GM18498 (cell line): Measurements from ENCODE around the gene PARD3B.

ENCODE experiments used
- ATAC-seq: cut with Tn5 transposase; IDR thresholded peaks from one replicate; pipeline ENCODE4 v1.9.1; 2021; ENCODE audit warnings: mild to moderate bottlenecking, moderate library complexity; ENCODE audit not compliant: unreplicated experiment

PARD3B gene

GRCh38 chr2:204693262-204693661, 148.0 kb downstream of the PARD3B start:
- no peak for ATAC-seq

- no peak for ATAC-seq
Observed at GRCh38 chr2:204695506-204695905, 150.2 kb downstream of the PARD3B start.

DNA sequence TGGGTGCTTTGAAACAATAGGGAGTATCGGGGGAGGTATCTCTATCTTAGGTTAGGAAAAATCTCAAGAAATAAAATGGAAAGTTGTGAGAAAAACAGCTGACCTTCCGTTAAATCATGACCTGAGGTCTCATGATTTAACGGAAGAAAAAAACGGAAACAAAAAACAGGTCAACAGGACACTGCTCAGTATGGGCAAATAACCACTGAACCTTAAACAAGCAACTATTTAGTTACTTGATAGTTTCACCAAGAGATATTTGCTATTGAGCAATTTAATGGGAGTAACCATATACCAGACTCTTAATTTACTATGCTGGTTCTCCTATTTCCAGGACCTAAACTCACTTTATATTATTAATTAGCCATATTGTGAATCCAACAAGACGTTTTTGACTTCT, 150.8 kb downstream of the PARD3B start:
- ATAC-seq, result no peak

- ATAC-seq, result no peak
Observed at GRCh38 chr2:204705243-204705932, 160.1 kb downstream of the PARD3B start.

DNA sequence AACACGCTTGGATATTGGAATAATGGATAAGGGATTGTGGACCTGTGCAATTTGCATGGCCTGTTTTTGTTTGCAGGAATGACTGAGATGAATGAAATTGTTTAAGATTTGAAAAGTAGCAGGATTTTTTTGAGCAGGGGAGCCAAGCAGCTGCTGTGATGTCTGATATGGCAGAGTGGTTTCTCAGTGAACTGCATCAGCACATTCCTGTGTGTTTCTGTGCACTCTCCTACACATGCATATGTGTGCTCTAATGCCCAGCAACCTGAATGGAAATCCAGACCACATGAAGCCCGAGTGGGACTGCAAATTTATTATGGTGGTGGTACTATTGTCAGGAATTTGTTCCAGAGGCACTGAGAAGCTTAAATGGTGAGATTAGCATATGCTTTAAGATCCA, 161.7 kb downstream of the PARD3B start:
- no peak for ATAC-seq

DNA sequence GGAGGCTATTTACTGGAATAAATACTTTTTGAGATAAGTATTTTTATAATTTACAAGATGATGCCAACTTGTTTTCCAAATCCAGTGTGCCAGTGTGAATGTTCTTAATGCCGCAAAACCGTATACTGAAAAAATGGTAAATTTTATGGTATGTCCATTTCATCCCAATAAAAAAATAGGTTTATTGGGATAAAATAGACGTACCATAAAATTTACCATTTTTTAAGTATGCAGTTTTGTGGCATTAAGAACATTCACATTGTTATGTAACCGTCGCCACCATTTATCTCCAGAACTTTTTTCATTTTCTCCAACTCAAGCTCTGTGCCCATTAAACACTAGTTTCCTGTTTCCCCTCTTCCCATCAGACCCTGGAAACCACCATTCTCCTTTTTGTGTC, 167.9 kb downstream of the PARD3B start:
- no peak for ATAC-seq

DNA sequence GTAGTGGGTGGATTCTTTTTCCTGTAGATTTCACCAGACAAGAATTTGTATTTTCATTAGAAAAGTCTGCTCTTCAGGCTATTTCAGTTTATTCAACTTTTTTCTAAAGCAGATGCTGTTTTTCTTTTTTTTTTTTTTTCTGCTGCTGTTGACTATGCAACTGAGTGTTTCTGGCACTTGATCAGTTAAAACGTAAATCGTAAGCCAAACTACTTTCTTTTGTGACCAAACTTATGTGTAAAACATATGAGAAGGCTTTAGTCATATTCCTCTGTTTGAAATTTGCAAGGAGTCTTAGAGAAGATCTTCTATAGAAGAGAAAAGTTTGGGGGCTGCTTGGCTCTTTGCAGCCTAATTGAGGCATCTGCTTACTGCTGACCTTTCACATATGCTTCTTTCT, 170.1 kb downstream of the PARD3B start:
- no peak for ATAC-seq

GRCh38 chr2:204717591-204717990, 172.3 kb downstream of the PARD3B start:
- ATAC-seq, result no peak

DNA sequence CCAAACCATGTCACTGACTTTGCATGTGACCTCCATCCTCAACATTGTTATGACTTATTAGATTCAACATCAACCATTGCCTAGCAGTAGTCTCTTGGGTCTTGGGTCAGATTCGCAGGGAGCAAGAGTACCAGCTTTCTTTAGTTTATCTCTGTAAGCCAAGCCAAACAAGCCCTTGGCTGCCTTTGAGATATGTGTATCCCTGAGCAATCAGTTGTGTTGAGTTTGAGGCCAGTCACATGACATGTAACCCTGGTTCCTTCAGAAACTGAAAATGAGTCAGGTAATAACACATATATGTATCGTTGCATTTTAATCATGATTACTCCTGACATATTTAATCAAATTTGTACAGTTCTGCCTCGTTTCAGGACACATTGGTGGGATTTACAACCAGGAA, 173.3 kb downstream of the PARD3B start:
- ATAC-seq, result no peak

GRCh38 chr2:204720874-204721273, 175.6 kb downstream of the PARD3B start:
- no peak for ATAC-seq

DNA sequence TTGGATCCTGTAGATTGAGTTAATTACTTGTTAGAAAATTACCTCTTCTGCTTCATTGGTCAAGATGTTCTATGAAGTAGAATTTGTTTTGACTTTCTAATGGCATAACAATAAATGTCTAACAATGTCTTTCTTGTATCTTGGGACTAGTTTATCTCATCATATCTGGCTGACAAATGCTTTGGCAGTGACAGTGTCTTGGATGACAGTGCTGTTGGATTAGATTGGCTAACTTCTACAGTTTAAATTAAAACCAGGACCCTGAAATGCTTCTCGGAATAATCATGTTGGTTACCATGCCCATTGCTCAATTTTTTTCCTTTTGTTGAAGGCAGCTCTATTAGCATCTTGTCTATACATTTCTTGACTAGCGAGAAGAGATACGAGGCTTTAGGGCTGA, 176.9 kb downstream of the PARD3B start:
- no peak for ATAC-seq

DNA sequence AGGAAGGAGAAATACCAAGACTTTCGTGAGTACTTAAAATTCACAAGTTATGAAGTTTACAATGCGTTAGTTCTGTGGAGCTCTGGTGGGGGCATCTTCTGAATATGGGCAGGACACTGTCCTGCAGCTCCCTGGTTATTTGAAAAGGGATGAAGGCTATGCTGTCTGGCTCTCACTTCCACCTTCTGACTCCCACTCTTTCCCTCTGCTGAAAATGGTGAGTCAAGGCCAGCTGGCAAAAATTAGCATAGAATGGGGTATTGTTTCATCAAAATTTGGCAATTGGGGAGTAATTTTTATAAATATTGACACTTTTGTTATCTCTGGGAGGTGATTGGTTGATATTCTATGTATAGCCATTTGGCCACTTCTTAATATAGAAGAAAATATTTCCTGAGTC, 177.4 kb downstream of the PARD3B start:
- no peak for ATAC-seq

GRCh38 chr2:204725693-204726360, 180.6 kb downstream of the PARD3B start:
- no peak for ATAC-seq

DNA sequence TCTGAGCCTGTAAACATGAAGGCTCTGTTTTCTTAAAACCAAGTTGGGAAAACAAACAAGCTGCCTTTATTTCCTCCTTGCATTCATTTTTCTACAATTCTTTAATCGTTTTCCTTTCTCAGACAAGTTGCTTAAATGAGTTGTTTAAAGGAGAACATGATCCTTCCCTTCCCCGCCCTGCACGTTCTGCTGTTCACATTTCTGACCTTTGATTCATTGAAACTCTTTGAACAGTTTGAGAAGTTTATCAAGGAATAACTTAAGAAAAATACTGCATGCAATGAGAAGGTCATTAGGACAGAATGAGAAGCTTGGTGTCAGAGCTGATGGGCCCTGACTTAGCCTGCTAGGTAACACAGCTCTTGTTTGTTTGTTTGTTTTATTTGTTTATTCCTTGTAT, 181.6 kb downstream of the PARD3B start:
- no peak for ATAC-seq

- ATAC-seq, result no peak
Observed at GRCh38 chr2:204727368-204727767, 182.1 kb downstream of the PARD3B start.

- no peak for ATAC-seq
Observed at GRCh38 chr2:204730603-204731002, 185.3 kb downstream of the PARD3B start.

DNA sequence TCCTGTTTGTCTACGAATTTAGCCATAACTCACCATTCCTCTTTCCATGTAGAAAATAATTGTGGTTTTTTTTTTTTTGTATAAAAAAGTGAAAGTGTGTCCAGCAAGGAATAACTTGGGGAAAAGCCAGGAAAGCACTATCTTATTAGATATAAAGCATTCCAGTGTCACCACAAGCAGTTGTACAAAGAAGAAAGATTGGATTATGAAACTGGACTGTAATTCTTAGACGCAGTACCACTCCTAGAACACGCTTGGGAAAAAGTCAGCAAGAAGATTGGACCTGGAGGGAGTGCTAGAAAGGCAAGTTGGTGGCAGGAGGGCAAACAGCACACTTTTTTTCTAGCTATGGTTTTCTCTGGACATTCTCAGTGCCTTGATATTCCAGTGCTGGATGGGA, 186.7 kb downstream of the PARD3B start:
- no peak for ATAC-seq

GRCh38 chr2:204737296-204737695, 192.0 kb downstream of the PARD3B start:
- ATAC-seq, result no peak

- ATAC-seq, result no peak
Observed at GRCh38 chr2:204738721-204739120, 193.4 kb downstream of the PARD3B start.

- no peak for ATAC-seq
Observed at GRCh38 chr2:204743393-204743960, 198.2 kb downstream of the PARD3B start.

DNA sequence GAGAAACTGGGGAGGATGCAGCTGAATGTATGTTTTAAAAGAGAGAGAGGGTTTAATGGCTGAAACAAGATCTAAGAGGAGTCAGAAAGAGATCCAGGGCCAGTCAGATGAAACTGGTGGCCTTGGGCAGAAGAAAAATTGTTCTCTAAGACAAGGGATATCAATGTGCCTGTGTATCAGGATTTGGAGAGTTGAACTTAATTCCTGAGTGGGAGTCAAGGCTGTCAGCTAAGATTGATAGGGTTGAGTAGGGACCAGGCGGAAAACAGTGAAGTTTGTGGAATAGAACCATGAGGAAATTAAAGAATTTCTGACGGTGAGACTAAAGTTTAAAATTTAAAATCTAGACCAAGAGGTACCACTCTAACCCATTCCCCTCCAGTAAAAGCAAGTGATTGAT, 199.2 kb downstream of the PARD3B start:
- ATAC-seq, result no peak

DNA sequence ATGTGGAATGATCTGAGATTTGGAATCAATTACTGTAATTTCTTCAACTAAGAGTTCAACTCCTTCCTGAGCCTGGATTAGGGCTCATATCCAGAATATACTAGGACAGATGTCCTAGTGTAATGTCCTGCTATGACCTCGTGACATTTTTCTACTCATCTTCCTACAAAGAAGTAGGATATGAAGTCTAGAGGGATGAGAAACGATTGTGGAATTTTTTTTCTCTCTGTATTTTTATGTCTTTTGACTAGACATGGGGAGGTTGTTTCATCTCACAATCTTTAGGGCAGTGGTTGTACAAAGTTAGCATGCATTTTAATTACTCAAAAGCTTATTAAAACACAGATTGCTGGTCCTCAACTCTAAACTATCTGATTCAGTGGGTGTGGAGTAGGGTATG, 203.0 kb downstream of the PARD3B start:
- no peak for ATAC-seq
